HG03045 (cell line): ENCODE results near the gene RRBP1.

ENCODE experiments used
- ATAC-seq: cut with Tn5 transposase; IDR thresholded peaks from one replicate; pipeline ENCODE4 v1.9.1; 2021; ENCODE audit warnings: mild to moderate bottlenecking, moderate library complexity; ENCODE audit not compliant: unreplicated experiment

The RRBP1 gene

GRCh38 chr20:17624070-17624469 lies 58.0 kb downstream of the RRBP1 start:
- no peak for ATAC-seq

GRCh38 chr20:17622851-17623508 lies 59.1 kb downstream of the RRBP1 start:
- ATAC-seq: no peak

- no peak for ATAC-seq
These were observed 59.8 kb downstream of the RRBP1 start for GRCh38 chr20:17622086-17622850.

- no peak for ATAC-seq
These were observed 60.6 kb downstream of the RRBP1 start for GRCh38 chr20:17621229-17621968.

- no peak for ATAC-seq
These were observed 61.4 kb downstream of the RRBP1 start for GRCh38 chr20:17620371-17621228.

GRCh38 chr20:17619351-17620093 lies 62.5 kb downstream of the RRBP1 start:
- ATAC-seq: no peak

- no peak for ATAC-seq
These were observed 63.4 kb downstream of the RRBP1 start for GRCh38 chr20:17618673-17619013.

- ATAC-seq: no peak
These were observed 64.0 kb downstream of the RRBP1 start for GRCh38 chr20:17617868-17618672.

- no peak for ATAC-seq
These were observed 64.7 kb downstream of the RRBP1 start for GRCh38 chr20:17617212-17617867.

- no peak for ATAC-seq
These were observed 65.4 kb downstream of the RRBP1 start for GRCh38 chr20:17616480-17617211.

GRCh38 chr20:17615645-17616479 lies 66.2 kb downstream of the RRBP1 start:
- ATAC-seq: no peak

GRCh38 chr20:17614812-17615644 lies 67.0 kb downstream of the RRBP1 start:
- ATAC-seq: no peak

- no peak for ATAC-seq
These were observed 67.7 kb downstream of the RRBP1 start for GRCh38 chr20:17614176-17614811.

GRCh38 chr20:17613328-17614175 lies 68.5 kb downstream of the RRBP1 start:
- ATAC-seq: no peak

- no peak for ATAC-seq
These were observed 69.1 kb downstream of the RRBP1 start for GRCh38 chr20:17612992-17613327.
